Epithelial cell of esophagus (primary cell): Measurements from ENCODE around the gene RFC4.

Experiments used
- DNase-seq: peaks from one replicate; pipeline ENCODE4 v3.0.0; 2010; ENCODE audit warnings: low read depth
- H3K4me3 ChIP-seq: 2 replicates; pipeline ENCODE4 v1.5.1; 2011; ENCODE audit warnings: mild to moderate bottlenecking, low read length, control low read depth
- TF ChIP-seq, protein P1 (sequence below): IDR thresholded peaks from 2 replicates; pipeline ENCODE4 v1.5.1; 2011; ENCODE audit warnings: low read depth, mild to moderate bottlenecking, low read length, control low read depth, inconsistent platforms; ENCODE audit not compliant: insufficient read depth; ENCODE audit errors: missing control alignments

The RFC4 gene

DNA sequence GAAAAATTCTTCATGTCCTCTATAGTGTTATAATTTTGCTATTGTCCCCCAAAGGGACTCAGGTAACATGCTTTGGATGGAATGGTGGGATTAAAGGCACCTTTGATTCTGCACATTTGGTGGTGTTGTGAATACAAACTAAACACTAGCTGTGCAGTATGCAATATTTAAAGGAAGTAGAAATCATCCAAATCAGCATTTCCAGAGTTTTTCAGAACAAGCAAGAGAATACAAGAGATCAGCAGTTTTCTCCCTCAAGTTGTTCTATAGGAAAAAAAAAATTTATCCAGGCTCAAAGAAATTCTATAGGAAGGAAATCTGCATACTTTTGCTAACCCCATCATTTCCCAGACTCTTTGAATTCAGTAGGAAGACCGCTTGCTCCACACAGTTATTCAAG is 26.0 kb upstream of the RFC4 start:
- no peak overlapping the region for H3K4me3 ChIP-seq
- TF ChIP-seq, protein P1, sequence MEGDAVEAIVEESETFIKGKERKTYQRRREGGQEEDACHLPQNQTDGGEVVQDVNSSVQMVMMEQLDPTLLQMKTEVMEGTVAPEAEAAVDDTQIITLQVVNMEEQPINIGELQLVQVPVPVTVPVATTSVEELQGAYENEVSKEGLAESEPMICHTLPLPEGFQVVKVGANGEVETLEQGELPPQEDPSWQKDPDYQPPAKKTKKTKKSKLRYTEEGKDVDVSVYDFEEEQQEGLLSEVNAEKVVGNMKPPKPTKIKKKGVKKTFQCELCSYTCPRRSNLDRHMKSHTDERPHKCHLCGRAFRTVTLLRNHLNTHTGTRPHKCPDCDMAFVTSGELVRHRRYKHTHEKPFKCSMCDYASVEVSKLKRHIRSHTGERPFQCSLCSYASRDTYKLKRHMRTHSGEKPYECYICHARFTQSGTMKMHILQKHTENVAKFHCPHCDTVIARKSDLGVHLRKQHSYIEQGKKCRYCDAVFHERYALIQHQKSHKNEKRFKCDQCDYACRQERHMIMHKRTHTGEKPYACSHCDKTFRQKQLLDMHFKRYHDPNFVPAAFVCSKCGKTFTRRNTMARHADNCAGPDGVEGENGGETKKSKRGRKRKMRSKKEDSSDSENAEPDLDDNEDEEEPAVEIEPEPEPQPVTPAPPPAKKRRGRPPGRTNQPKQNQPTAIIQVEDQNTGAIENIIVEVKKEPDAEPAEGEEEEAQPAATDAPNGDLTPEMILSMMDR, result no peak
- no peak for DNase-seq

- H3K4me3 ChIP-seq, result no peak overlapping the region
- no peak for DNase-seq
- TF ChIP-seq, protein P1, result no peak
Measured at GRCh38 chr3:186831798-186832197, 25.5 kb upstream of the RFC4 start.

DNA sequence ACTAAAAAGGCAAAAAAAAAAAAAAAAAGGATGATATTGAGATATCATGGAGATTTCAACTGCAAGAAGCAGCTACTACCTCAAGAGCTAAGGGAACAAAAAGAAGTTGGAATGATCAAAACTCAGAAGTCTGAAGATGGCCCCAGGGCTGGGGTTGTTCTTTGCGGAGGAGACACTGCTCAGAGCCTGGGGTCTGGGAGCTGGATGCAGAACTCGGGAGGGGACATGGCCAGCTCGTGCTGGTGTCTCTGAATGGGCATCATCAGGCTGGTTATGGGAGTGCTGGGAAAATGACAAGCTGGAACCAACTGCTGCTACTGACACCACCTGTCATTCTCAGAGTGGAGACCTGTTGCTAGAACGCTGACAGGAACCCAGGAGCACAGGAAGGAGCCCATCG is 22.1 kb upstream of the RFC4 start:
- no peak overlapping the region for H3K4me3 ChIP-seq
- TF ChIP-seq, protein P1, result no peak
- DNase-seq, result no peak

- DNase-seq, result peak; percentile 85
- TF ChIP-seq, protein P1, result no peak
- H3K4me3 ChIP-seq, result peak overlapping the region; percentile 56
Measured at GRCh38 chr3:186826976-186827857, 20.9 kb upstream of the RFC4 start.

- no peak for DNase-seq
- TF ChIP-seq, protein P1, result no peak
- peak overlapping the region; percentile 56 for H3K4me3 ChIP-seq
Measured at GRCh38 chr3:186826410-186826975, 20.2 kb upstream of the RFC4 start.

DNA sequence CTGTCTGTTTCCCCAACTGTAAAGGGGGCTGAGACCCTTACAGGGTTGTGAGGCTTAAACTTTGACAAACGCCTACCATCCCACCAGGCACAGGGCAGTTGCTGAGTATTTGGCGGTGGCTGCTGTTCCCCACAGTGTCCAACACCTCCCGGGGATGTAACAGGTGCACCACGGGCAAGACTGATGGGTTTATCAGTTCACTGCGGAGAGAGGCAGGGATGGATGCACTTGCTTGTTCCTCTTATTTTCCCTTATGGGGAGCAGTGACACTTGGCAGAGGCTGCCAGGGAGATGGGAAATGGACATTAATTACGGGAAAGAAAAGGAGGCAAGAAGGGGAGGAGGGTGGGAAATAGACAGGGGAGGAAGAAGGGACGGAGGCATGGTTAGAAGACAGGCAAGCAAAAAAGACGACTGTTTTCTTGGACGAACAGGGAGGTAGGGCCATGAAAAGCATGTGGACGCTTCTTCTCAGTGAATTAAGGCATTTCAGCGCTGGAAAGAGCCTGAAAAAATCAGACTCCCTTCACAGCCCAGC is 19.7 kb upstream of the RFC4 start:
- DNase-seq, result no peak
- H3K4me3 ChIP-seq, result peak overlapping the region; percentile 56
- TF ChIP-seq, protein P1, result no peak

- TF ChIP-seq, protein P1, result no peak
- no peak overlapping the region for H3K4me3 ChIP-seq
- DNase-seq, result peak; percentile 48
Measured at GRCh38 chr3:186825294-186825821, 19.1 kb upstream of the RFC4 start.
